SK-N-SH (cell line): ENCODE results near the gene ZNF496. TPM values are rescaled to one million over a fixed set of nuclear protein-coding genes. Genes with fewer than 3 reads are reported as not detected.
A peak's percentile ranks its signal among the peaks of the same experiment; 100 is the strongest.
"Not testable (repeated sequence)": the region's sequence is repeated elsewhere in the genome, so short reads cannot be mapped to it uniquely, and the experiment has no call there.

Source experiments
- CTCF ChIA-PET: fragments of 300-600, 350-600 bp; formaldehyde crosslinking; extraction: SDS; loops from one replicate; lab custom pipeline; 2021; lab: Yijun Ruan, JAX
- POLR2A ChIA-PET: fragments of 350-600 bp; sonication (Branson Sonifier 250); formaldehyde crosslinking; extraction: SDS; loops from one replicate; lab custom pipeline; 2020; ENCODE audit warnings: antibody characterized with exemption, inconsistent platforms; lab: Yijun Ruan, JAX
- DNase-seq: peaks from one replicate; pipeline ENCODE4 v3.0.0; 2012
- H2AFZ ChIP-seq: fragments of 200-600 bp; sonication (generic); 2 replicates; pipeline ENCODE4 v1.8.1; 2016; ENCODE audit warnings: antibody characterized with exemption, mild to moderate bottlenecking, low read depth
- H3F3A ChIP-seq: fragments of 200-600 bp; sonication (generic); replicated peaks from 2 replicates; pipeline ENCODE3; 2016; ENCODE audit warnings: antibody characterized with exemption, mild to moderate bottlenecking; ENCODE audit not compliant: insufficient read depth
- H3K27ac ChIP-seq, 2 experiments: fragments of 200-500 bp in 1 of 2; fragments of 200-600 bp in 1 of 2; sonication (Bioruptor generic) in 1 of 2; sonication (generic), shearing (Covaris generic) in 1 of 2; 2 replicates each; pipeline versions ENCODE4 v1.5.1 to v1.6.1; 2014 to 2016; ENCODE audit warnings: low read depth in 2 of 2, inconsistent platforms in 1 of 2, low read length in 1 of 2, mild to moderate bottlenecking in 1 of 2, mixed read lengths in 1 of 2
- H3K27me3 ChIP-seq: fragments of 200-600 bp; sonication (generic), shearing (Covaris generic); 2 replicates; pipeline ENCODE4 v1.6.1; 2016; ENCODE audit warnings: mixed run types; ENCODE audit not compliant: insufficient read depth
- H3K36me3 ChIP-seq, 2 experiments: fragments of 200-500 bp in 1 of 2; fragments of 200-600 bp in 1 of 2; sonication (Bioruptor generic) in 1 of 2; sonication (generic) in 1 of 2; replicated peaks in 1 of 2; 2 replicates each; pipeline versions ENCODE3 to v1.5.1; 2014 to 2016; ENCODE audit warnings: low read length in 1 of 2, mild to moderate bottlenecking in 1 of 2; ENCODE audit not compliant: insufficient read depth in 2 of 2, control insufficient read depth in 1 of 2
- H3K4me1 ChIP-seq, 2 experiments: fragments of 200-500 bp in 1 of 2; fragments of 200-600 bp in 1 of 2; sonication (Bioruptor generic) in 1 of 2; sonication (generic), shearing (Covaris generic) in 1 of 2; 2 replicates each; pipeline versions ENCODE4 v1.5.1 to v1.6.1; 2014 to 2016; ENCODE audit warnings: low read depth in 1 of 2, low read length in 1 of 2, mixed run types in 1 of 2; ENCODE audit not compliant: insufficient read depth in 2 of 2, control insufficient read depth in 1 of 2
- H3K4me2 ChIP-seq: fragments of 200-600 bp; sonication (generic), shearing (Covaris generic); 2 replicates; pipeline ENCODE4 v1.6.1; 2017; ENCODE audit warnings: mixed run types
- H3K4me3 ChIP-seq, 2 experiments: fragments of 200-500 bp in 1 of 2; fragments of 200-600 bp in 1 of 2; sonication (Bioruptor generic) in 1 of 2; sonication (generic), shearing (Covaris generic) in 1 of 2; 2 replicates each; pipeline versions ENCODE4 v1.5.1 to v1.8.1; 2014 to 2016; ENCODE audit warnings: low read depth in 2 of 2, inconsistent platforms in 1 of 2, low read length in 1 of 2, mild to moderate bottlenecking in 1 of 2, mixed read lengths in 1 of 2, moderate library complexity in 1 of 2
- H3K79me2 ChIP-seq: fragments of 200-600 bp; sonication (generic); 2 replicates; pipeline ENCODE4 v1.8.1; 2017; ENCODE audit warnings: mild to moderate bottlenecking; ENCODE audit not compliant: insufficient read depth
- H3K9ac ChIP-seq: fragments of 200-600 bp; sonication (generic); 2 replicates; pipeline ENCODE4 v1.6.1; 2017; ENCODE audit warnings: mixed run types
- H3K9me2 ChIP-seq: fragments of 200-600 bp; sonication (generic); 2 replicates; pipeline ENCODE4 v1.6.1; 2017; ENCODE audit warnings: mixed run types
- H3K9me3 ChIP-seq: fragments of 200-600 bp; sonication (generic); 2 replicates; pipeline ENCODE4 v1.6.1; 2017; ENCODE audit warnings: mixed run types, mild to moderate bottlenecking, moderate library complexity
- H4K20me1 ChIP-seq: fragments of 200-600 bp; sonication (generic); 2 replicates; pipeline ENCODE4 v1.6.1; 2017; ENCODE audit warnings: mild to moderate bottlenecking, mixed run types; ENCODE audit not compliant: insufficient read depth
- GATA2 ChIP-seq: sonication (generic); formaldehyde crosslinking; IDR thresholded peaks from 2 replicates; pipeline ENCODE4 v1.5.0; 2020; ENCODE audit warnings: mild to moderate bottlenecking, missing genetic modification reagents
- MEF2A ChIP-seq: IDR thresholded peaks from 2 replicates; pipeline ENCODE4 v1.4.0; 2012; ENCODE audit warnings: low read depth, borderline replicate concordance
- WGBS: methylation state at CpG from one replicate; pipeline ENCODE4 v1.1.6; 2017; ENCODE audit warnings: low lambda C conversion rate; 5-methylcytosine and 5-hydroxymethylcytosine counted together
- polyA plus RNA-seq, 3 experiments: library from polyadenylated mRNA; depleted of rRNA; stranded (reverse); fragments of >200 nt; gene quantifications; 2 replicates each; pipeline ENCODE4 v1.2.3, GENCODE V29; 2012
- TF ChIP-seq, protein P1 (sequence below): fragments of 150-350 bp; IDR thresholded peaks from 2 replicates; pipeline ENCODE4 v1.6.1; 2016; ENCODE audit warnings: mild to moderate bottlenecking, low read depth, low read length
- TF ChIP-seq, protein P2 (sequence below): fragments of 200-600 bp; sonication (generic); IDR thresholded peaks from 2 replicates; pipeline ENCODE4 v1.6.1; 2017; ENCODE audit warnings: antibody characterized with exemption, mild to moderate bottlenecking, moderate library complexity

The ZNF496 gene
- polyA plus RNA-seq, 1 of the 3 experiments (the other 2 are of a cell fraction) = 23.2 TPM

DNA sequence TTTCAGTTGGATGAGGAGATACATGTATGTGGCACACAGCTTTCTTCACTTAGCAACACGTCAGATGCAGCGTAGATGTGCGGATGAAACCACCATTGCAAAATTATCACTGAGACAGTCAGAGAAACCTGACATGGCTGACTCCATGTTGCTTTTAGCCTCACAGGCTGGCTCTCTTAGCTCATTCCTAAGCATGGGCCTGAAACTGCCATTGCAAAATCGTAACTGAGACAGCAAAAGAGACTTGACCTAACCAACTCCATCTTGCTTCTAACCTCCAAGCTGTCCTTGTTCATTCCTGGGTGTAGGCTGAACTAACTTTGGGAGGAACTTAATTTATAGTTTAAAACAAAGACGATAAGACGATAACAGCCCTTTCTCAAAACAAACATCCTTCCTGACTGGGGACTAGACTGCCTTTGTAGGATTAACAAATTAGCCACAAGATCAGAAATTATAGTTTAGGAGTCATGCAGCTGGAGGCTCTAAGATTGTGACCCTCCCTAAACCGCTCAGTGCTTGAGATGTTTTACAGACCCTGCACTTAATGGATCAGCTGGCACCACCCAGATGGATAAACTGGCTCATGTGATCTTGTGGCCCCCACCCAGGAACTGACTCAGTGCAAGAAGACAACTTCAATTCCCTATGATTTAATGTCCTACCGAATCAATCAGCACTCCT, 43.1 kb upstream of the ZNF496 start:
- 74% methylated on average over 8 of the region's 8 CpGs for WGBS
- H3K27ac ChIP-seq, H3K79me2 ChIP-seq, H4K20me1 ChIP-seq, H3K4me3 ChIP-seq, H2AFZ ChIP-seq, H3K4me2 ChIP-seq, H3K9me2 ChIP-seq, H3K9me3 ChIP-seq, POLR2A ChIA-PET, H3K9ac ChIP-seq, H3K4me1 ChIP-seq, H3K36me3 ChIP-seq, DNase-seq, H3K27me3 ChIP-seq, H3F3A ChIP-seq: not testable (repeated sequence)
- CTCF ChIA-PET = interaction anchor here (0.6 to 1.4 kb wide), 4 partner anchors 10 to 632 kb away, joined by 3 read pairs; no protein-coding TSS in a partner anchor

DNA sequence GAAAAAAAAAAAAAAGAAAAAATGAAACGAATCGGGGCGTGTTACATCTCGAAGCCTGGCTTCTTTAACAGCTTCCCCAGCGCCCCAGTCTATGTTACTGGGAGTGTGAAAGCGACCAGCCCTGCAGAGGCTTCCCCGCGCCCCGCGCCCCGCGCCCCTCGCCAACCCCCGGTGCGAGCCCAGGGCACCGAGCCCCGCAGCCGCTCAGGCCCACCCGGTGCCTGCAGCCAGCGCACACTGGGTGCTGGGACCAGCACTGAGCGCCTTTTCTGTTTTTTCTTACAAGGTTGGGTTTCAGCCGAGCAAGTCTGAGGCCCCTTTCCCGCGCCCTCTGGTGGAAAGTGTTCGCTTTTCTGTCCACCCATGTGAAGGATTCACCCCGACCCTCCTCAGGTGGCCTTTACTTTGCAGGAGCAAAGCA, 42.1 kb upstream of the ZNF496 start:
- H3K9me3 ChIP-seq = no peaks in the 10 kb centered on the region
- peaks cover 0 to 4% of the 10 kb centered on the region in 2 experiments; a peak in 1 of 4 replicates for H3K4me1 ChIP-seq
- H3K27ac ChIP-seq = no peak overlapping the region
- POLR2A ChIA-PET = no interaction called here
- no peak overlapping the region for H3K9ac ChIP-seq
- no peaks in the 10 kb centered on the region for H3K27me3 ChIP-seq
- H2AFZ ChIP-seq = no peak overlapping the region
- no peak overlapping the region for H3K4me2 ChIP-seq
- WGBS = 54% methylated on average over 17 of the region's 26 CpGs
- no peaks in the 10 kb centered on the region for H3K36me3 ChIP-seq
- no peaks in the 10 kb centered on the region for H4K20me1 ChIP-seq
- peak; percentile 38 for DNase-seq
- H3F3A ChIP-seq = peaks cover 4% of the 10 kb centered on the region
- no peaks in the 10 kb centered on the region for H3K79me2 ChIP-seq
- no peaks in the 10 kb centered on the region for H3K9me2 ChIP-seq
- no peak overlapping the region for H3K4me3 ChIP-seq
- CTCF ChIA-PET = interaction anchor here (1.0 to 1.8 kb wide), 8 partner anchors 11 to 124 kb away, joined by 3 to 32 read pairs (median 8); no protein-coding TSS in a partner anchor
- TF ChIP-seq, protein P1, sequence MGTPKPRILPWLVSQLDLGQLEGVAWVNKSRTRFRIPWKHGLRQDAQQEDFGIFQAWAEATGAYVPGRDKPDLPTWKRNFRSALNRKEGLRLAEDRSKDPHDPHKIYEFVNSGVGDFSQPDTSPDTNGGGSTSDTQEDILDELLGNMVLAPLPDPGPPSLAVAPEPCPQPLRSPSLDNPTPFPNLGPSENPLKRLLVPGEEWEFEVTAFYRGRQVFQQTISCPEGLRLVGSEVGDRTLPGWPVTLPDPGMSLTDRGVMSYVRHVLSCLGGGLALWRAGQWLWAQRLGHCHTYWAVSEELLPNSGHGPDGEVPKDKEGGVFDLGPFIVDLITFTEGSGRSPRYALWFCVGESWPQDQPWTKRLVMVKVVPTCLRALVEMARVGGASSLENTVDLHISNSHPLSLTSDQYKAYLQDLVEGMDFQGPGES = no peak
- TF ChIP-seq, protein P2, sequence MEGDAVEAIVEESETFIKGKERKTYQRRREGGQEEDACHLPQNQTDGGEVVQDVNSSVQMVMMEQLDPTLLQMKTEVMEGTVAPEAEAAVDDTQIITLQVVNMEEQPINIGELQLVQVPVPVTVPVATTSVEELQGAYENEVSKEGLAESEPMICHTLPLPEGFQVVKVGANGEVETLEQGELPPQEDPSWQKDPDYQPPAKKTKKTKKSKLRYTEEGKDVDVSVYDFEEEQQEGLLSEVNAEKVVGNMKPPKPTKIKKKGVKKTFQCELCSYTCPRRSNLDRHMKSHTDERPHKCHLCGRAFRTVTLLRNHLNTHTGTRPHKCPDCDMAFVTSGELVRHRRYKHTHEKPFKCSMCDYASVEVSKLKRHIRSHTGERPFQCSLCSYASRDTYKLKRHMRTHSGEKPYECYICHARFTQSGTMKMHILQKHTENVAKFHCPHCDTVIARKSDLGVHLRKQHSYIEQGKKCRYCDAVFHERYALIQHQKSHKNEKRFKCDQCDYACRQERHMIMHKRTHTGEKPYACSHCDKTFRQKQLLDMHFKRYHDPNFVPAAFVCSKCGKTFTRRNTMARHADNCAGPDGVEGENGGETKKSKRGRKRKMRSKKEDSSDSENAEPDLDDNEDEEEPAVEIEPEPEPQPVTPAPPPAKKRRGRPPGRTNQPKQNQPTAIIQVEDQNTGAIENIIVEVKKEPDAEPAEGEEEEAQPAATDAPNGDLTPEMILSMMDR = peak; percentile 26
- no peak for TF ChIP-seq MEF2A

DNA sequence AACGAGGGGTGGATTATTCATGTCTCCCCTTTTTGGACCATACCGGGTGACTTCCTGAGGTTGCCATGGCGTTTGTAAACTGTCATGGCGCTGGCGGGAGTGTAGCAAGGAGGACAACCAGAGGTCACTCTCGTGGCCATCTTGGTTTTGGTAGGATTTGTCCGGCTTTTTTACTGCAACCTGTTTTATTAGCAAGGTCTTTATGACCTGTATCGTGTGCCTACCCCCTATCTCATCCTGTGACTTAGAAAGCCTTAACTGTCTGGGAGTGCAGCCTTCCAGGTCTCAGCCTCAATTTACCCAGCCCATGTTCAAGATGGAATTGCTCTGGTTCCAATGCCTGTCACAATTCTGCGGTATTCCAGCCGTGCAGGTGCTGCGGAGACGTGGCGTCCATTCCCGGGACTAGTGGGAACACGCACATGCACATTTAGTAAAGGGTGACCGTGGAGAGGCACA, 40.2 kb upstream of the ZNF496 start:
- Histone ChIP-seq H3K9me3 (no peaks in the 10 kb centered on the region), H3K27me3 (no peaks in the 10 kb centered on the region), H3K27ac (no peak overlapping the region), H3F3A (peaks cover 4% of the 10 kb centered on the region), H3K79me2 (no peaks in the 10 kb centered on the region), H3K4me2 (no peak overlapping the region), H3K36me3 (no peaks in the 10 kb centered on the region), H2AFZ (no peak overlapping the region), H4K20me1 (no peaks in the 10 kb centered on the region), H3K9ac (no peak overlapping the region), H3K4me3 (no peak overlapping the region), H3K9me2 (no peaks in the 10 kb centered on the region), H3K4me1 (peaks cover 0 to 4% of the 10 kb centered on the region in 2 experiments; a peak in 1 of 4 replicates)
- CTCF ChIA-PET = interaction anchor here (0.8 to 1.8 kb wide), 13 partner anchors 9 to 218 kb away, joined by 3 to 23 read pairs (median 6); no protein-coding TSS in a partner anchor
- no peak for DNase-seq
- no peak for TF ChIP-seq GATA2 (CRISPR knock-in tag)
- POLR2A ChIA-PET = no interaction called here
- WGBS = 78% methylated on average over 16 of the region's 16 CpGs
